Astrocyte of the cerebellum (primary cell): Measurements from ENCODE around the gene MAS1L.

ENCODE experiments used
- DNase-seq: peaks from one replicate; pipeline ENCODE4 v3.0.0-alpha.2; 2011; ENCODE audit warnings: low read depth
- H3K4me3 ChIP-seq: 2 replicates; pipeline ENCODE4 v1.5.1; 2011; ENCODE audit warnings: mild to moderate bottlenecking, low read depth, low read length, moderate library complexity
- in situ Hi-C: cut with HindIII; loops from 2 replicates; pipeline ENCODE4 v1.10.0; 2017; ENCODE audit warnings: low sequenced_read_pairs
- TF ChIP-seq, protein P1 (sequence below): IDR thresholded peaks from 2 replicates; pipeline ENCODE4 v1.5.1; 2012; ENCODE audit warnings: low read length, low read depth, moderate library complexity, mild to moderate bottlenecking; ENCODE audit errors: missing control alignments

The MAS1L gene

GRCh38 chr6:29522227-29522626, 34.5 kb upstream of the MAS1L start:
- in situ Hi-C loops = no loop called here

DNA sequence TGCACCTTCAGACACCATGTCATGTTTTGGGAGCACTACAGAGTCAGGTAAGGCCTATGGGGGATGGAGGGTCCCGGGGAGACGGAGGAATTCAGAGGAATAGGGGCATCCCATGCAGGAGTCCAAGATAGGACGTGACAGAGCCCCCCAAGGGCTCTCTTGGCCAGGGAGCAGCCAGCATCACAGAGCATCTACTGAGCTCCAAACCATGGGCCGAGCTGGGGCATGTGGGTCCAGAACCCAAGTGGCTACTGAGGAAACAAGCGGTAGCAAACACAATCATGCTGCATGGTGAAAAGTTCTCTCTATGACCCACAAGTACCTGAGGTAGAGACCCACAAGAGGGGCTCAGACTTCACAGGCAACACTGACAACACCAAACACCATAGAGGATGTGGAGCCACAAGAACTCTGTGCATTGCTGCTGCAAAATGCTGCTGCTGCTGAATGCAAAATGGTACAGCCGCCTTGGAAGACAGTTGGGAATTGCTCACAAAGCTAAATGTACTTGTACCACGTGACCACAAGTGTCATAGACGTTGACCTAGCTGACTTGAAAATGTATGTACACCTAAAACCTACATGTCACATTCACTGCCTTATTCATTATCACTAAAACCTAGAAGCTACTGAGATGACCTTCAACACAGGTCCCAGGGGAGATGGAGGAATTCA, 33.4 kb upstream of the MAS1L start:
- no peak overlapping the region for H3K4me3 ChIP-seq
- DNase-seq = no peak
- TF ChIP-seq, protein P1, sequence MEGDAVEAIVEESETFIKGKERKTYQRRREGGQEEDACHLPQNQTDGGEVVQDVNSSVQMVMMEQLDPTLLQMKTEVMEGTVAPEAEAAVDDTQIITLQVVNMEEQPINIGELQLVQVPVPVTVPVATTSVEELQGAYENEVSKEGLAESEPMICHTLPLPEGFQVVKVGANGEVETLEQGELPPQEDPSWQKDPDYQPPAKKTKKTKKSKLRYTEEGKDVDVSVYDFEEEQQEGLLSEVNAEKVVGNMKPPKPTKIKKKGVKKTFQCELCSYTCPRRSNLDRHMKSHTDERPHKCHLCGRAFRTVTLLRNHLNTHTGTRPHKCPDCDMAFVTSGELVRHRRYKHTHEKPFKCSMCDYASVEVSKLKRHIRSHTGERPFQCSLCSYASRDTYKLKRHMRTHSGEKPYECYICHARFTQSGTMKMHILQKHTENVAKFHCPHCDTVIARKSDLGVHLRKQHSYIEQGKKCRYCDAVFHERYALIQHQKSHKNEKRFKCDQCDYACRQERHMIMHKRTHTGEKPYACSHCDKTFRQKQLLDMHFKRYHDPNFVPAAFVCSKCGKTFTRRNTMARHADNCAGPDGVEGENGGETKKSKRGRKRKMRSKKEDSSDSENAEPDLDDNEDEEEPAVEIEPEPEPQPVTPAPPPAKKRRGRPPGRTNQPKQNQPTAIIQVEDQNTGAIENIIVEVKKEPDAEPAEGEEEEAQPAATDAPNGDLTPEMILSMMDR = no peak
- in situ Hi-C loops = no loop called here

More at GRCh38 chr6:29522227-29522626, 34.5 kb upstream of the MAS1L start:
- TF ChIP-seq, protein P1 = no peak
- no peak overlapping the region for H3K4me3 ChIP-seq
- DNase-seq = no peak

GRCh38 chr6:29520232-29520631, 32.5 kb upstream of the MAS1L start:
- in situ Hi-C loops = no loop called here
- TF ChIP-seq, protein P1 = no peak
- no peak overlapping the region for H3K4me3 ChIP-seq
- no peak for DNase-seq

- TF ChIP-seq, protein P1 = no peak
- in situ Hi-C loops = no loop called here
- no peak for DNase-seq
- H3K4me3 ChIP-seq = no peak overlapping the region
These were observed 31.7 kb upstream of the MAS1L start for GRCh38 chr6:29519291-29520010.

- in situ Hi-C loops = no loop called here
- TF ChIP-seq, protein P1 = no peak
- H3K4me3 ChIP-seq = no peak overlapping the region
- DNase-seq = no peak
These were observed 30.1 kb upstream of the MAS1L start for GRCh38 chr6:29517728-29518440.

- no peak overlapping the region for H3K4me3 ChIP-seq
- in situ Hi-C loops = no loop called here
- DNase-seq = no peak
- TF ChIP-seq, protein P1 = no peak
These were observed 29.5 kb upstream of the MAS1L start for GRCh38 chr6:29517245-29517644.
